ENCODE data around the gene ICE2. TPM values are rescaled to one million over a fixed set of nuclear protein-coding genes. Genes with fewer than 3 reads are reported as not detected.

ICE2 gene
- total RNA-seq, 5 donors from 2014 or later (not counting 1 experiment from before 2014, with no cell fraction given) = 47.4 to 68.7 (median 52.4) TPM

Other genes starting within 250 kb of the ICE2 start
- 100 to 1,000 TPM in 4 of 5 donors, 10 to 100 TPM in 1; 59.4 to 223 (median 159) TPM for gene ANXA2, start 81.2 kb downstream of the ICE2 start, total RNA-seq

Data from T-cell (primary cell).